GM19043 (cell line): Measurements from ENCODE around the gene IL32.
A peak's percentile ranks its signal among the peaks of the same experiment; 100 is the strongest.
"Not testable (repeated sequence)": the region's sequence is repeated elsewhere in the genome, so short reads cannot be mapped to it uniquely, and the experiment has no call there.

Source experiments
- ATAC-seq: cut with Tn5 transposase; IDR thresholded peaks from one replicate; pipeline ENCODE4 v1.9.1; 2021; ENCODE audit warnings: low read depth; ENCODE audit not compliant: unreplicated experiment

IL32 gene

GRCh38 chr16:3068487-3068886, 3.0 kb downstream of the IL32 start:
- ATAC-seq = no peak

GRCh38 chr16:3069146-3069545, 3.7 kb downstream of the IL32 start:
- ATAC-seq = not testable (repeated sequence)

GRCh38 chr16:3070608-3071111, 5.2 kb downstream of the IL32 start:
- no peak for ATAC-seq

DNA sequence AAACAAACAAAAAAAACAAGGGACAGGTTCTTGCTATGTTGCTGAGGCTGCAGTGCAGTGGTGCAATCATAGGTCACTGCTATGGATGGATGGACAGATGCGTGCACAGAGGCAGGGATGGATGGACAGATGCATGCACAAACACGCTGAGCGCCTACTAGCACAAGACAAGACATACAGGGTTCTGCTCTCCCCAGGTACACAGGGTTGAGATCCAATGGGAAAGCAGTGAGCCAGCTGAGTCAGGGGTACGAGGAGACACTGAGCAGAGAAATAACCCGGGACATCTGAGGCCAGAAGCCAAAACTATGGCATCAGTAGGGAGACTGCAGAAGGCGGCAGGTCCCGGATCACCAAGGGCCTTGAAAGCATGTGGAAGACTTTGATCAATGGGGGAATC, 6.2 kb downstream of the IL32 start:
- ATAC-seq = no peak

- ATAC-seq = not testable (repeated sequence)
Observed at GRCh38 chr16:3072148-3072547, 6.7 kb downstream of the IL32 start.

GRCh38 chr16:3072576-3073263, 7.3 kb downstream of the IL32 start:
- not testable (repeated sequence) for ATAC-seq

DNA sequence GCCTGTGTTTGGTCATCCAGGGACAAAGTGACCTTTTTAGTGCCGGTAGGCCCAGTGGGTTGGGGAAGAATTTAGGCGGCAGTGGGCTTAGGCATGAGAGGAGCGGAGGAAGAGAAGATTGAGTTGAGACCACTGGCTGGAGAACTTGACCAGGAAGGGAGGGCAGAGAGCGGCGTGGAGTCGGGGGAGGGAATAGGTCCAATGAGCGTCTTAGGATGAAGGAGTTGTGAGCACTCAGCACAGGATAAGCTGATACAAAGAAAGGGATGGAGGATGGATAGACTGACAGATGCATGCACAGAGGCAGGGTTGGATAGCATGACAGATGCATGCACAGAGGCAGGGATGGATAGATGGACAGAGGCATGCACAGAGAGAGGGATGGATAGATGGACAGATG, 8.0 kb downstream of the IL32 start:
- no peak for ATAC-seq

DNA sequence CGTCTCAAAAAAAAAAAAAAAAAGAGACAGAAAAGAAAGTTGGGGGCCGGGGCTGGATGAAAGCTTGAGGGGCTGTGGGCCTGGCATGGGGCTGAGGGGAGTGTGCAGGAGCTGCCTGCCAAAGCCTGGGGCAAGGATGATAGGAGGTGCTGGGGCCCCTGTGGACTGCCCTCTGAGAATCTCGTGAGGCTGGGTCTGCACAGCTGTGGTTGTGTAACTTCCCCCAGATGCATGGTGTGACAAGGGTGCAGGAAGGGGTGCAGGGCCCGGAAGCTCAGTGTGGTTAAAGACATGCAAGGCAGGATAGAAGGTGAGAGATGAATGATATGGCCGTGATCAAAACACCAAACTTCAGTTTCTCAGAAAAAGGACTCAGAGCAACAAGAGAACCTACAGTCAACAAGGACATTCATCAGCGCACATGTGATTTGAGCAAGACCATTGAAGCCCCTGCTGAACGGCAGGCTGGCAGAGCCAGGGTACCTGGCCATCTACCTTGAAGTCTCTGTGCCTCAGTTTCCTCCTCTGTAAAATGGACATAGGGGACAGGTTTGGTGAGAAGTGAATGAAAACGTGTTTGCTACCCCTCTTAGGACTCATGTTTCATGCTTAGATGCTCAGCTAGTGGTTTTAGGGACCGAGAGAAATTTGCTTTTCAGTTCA, 9.6 kb downstream of the IL32 start:
- ATAC-seq = peak; percentile 84

DNA sequence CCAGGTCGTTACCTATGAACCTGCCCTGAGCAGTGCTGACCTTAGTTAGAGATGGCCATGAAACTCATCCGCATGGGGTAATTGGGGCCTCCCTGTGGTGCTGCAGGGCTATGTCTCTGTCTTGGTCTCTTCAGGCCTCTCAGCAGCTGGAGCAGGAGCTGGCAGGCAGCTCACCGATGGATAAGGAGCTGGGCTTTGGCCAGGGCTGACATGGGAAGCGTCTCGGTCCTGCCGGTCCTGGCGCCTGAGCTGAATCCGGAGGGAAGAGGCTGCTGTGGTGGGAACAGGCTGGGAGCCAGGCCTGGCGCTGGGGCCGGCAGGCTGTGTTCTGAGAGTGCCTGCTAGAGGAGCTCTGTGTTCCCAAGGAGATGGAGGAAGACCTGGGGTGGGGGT, 10.1 kb downstream of the IL32 start:
- ATAC-seq = no peak

- not testable (repeated sequence) for ATAC-seq
Observed at GRCh38 chr16:3075946-3076345, 10.5 kb downstream of the IL32 start.

DNA sequence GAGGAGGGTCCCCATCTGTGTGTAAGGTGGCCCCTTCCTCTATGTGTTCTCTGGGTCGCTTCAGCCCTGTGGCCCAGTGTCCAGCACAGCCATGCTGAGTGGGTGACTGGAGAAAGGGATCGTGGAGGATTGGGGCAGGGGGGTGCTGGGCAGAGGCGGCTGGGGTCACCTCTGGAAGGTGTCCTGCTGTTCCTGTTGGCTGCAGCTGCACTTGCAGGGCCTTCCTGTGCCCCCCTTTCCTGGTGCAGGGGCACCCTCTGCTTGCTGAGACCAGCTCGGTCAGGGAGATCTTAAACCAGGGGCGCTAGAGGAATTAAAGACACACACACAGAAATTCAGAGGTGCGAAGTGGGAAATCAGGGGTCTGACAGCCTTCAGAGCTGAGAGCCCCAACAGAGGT, 11.1 kb downstream of the IL32 start:
- no peak for ATAC-seq

- no peak for ATAC-seq
Observed at GRCh38 chr16:3080024-3080423, 14.6 kb downstream of the IL32 start.

DNA sequence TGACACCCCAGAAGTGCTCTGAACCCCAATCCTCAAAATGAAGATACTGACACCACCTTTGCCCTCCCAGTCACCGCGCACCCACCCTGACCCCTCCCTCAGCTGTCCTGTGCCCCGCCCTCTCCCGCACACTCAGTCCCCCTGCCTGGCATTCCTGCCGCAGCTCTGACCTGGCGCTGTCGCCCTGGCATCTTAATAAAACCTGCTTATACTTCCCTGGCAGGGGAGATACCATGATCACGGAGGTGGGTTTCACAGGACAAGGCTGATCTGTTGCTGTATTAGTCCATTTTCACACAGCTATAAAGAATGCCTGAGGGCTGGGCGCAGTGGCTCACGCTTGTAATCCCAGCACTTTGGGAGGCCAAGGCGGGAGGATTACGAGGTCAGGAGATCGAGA, 16.5 kb downstream of the IL32 start:
- not testable (repeated sequence) for ATAC-seq

- ATAC-seq = not testable (repeated sequence)
Observed at GRCh38 chr16:3083408-3083807, 18.0 kb downstream of the IL32 start.

GRCh38 chr16:3084491-3084890, 19.1 kb downstream of the IL32 start:
- ATAC-seq = no peak

DNA sequence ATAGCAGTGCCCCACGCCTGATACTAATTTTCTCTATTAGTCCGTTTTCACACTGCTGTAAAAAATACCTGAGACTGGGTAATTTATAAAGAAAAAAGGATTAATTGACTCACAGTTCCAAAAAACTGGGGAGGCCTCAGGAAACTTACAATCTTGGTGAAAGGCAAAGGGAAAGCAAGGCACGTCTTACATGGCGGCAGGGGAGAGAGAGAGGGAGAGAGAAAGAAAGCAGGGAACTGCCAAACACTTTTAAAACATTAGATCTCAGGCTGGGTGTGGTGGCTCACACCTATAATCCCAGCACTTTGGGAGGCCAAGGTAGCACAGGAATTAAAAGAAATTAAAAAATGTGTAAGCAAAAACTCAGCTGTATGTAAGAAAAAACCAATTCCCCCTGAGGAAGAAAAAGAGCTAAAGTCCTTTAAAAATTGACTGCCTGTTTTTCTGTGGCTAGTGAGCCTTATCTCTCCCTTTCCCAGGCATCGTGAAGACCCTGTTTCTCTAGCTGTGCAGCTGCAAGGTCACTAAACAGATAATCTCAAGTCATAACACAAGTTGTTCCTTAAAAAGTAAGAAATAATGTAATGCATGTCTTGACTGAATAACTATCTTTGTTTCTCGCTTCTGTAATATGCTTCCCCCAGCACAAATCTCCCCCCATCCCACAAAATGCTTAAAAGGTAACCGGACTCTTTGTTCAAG, 19.7 kb downstream of the IL32 start:
- no peak for ATAC-seq

DNA sequence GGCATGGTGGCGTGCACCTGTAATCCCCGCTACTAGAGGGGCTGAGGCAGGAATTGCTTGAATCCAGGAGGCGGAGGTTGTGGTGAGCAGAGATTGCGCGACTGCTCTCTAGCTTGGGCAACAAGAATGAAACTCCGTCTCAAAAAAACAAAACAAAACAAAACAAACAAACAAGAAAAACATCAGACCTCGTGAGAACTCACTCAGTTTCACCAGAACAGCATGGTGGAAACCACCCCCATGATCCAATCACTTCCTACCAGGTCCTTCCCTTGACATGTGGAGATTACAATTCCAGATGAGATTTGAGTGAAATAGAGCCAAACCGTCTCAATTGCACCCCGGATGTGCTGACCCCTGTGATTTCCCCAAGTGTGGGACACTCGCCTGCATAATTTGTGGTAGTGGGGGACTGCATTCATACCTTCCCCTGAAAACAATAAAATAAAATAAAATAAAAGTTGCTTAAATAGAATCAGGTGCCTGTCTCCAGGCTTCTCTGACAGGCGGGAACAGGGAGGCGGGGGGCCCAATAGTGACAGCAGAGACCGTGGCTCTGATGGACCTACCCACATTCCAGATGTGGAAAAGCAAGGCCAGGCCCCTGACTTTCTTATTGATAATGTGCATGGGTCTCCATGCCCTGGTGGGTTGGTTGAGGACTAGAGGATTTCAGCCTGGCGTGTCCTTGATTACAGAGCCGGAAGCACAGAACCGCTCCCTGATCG, 20.6 kb downstream of the IL32 start:
- no peak for ATAC-seq

GRCh38 chr16:3086596-3087242, 21.3 kb downstream of the IL32 start:
- no peak for ATAC-seq

DNA sequence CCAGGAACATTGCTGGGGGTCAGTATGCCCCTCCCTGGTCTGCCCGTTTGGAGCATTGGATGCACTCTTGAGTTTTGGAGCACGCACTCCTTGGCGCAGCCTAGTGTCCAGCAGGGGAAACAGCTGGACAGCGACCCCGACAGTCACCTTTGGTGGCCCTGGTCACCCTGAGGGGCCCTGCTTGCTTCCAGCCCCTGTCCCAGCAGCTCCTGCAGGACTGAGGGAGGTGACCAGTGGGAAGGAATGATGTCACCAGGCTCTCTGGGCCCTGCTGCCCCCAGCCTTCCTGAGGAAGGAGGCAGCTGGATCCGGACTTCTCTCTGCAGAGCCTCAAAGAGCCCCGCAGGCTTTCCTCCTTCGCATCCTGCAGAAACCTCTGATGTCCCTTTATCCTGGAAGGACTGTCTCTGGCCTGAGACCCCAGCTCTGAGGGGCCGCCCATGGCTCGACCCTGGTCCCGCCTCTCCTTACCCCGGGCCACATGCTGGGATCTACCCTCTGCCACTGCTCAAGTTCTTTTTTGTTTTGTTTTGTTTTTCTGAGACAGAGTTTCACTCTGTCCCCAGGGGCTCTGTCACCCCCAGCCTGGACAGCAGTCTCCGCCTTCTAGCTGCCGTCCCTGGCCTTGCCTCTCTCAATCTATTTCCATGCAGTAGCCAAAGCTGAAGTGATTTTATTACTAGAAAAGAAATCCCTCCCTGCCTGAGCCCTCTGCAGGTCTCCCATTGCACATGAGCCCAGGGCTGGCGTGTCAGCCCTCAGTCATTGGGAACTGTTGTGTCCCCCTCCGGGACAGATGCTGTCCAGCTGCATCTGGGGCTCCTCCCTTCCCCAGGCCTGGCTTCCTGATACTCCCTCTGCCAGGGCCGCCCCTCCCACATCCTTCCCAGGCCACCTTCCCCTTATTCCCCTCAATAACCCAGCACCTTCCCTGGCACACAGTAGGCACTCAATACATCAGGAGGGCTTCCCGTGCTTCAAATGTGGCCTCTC, 22.1 kb downstream of the IL32 start:
- ATAC-seq = no peak
